ENCODE results near the gene SLC25A46.
"Not testable (repeated sequence)": the region's sequence is repeated elsewhere in the genome, so short reads cannot be mapped to it uniquely, and the experiment has no call there.

Gene SLC25A46

DNA sequence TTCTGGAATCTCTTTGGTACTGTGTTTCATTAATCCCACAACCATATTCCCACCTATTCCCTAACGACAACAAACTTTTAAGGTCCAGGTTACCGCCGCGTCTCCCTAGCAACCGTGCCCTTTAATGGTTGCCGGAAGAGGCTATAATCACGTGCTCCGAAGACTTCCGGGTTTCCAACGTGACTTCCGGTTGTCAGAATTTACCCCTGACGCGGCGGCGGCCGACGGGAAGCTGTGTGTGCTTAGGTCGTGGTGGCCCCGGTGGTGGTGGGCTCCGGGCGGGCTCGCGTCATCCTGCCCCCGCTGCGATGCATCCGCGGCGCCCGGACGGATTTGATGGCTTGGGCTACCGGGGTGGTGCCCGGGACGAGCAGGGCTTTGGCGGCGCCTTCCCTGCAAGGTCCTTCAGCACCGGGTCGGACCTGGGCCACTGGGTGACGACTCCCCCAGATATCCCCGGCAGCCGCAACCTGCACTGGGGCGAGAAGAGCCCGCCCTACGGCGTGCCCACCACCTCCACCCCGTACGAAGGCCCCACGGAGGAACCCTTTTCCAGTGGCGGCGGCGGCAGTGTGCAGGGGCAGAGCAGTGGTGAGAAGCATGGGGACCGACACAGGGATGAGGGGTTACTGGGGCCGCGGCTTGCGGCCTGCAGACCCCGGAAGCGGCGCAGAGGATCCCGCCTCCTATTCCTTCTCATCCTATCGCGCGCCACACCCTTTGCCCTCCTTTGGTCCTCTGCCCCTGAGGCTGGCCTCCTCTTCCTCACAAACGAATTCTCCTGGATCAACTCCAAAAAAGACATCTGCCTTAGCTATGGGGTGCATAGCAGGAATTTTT lies at the start of gene SLC25A46:
Gene SLC25A46 (plus strand): TSS at position 196 of the 840 bp plus-strand sequence. CDS start 113 bp downstream, at position 309.
- peak; percentile 63 for DNase-seq (ENCODE audit: low read depth)

DNA sequence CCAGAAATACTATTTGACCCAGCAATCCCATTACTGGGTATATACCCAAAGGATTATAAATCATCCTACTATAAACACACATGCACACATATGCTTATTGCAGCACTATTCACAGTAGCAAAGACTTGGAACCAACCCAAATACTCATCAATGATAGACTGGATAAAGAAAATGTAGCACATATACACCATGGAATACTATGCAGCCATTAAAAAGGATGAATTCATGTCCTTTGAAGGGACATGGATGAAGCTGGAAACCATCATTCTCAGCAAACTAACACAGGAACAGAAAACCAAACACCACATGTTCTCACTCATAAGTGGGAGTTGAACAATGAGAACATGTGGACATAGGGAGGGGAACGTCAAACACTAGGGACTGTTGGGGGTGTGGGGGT lies 48.2 kb upstream of the SLC25A46 start:
- DNase-seq (ENCODE audit: low read depth) = not testable (repeated sequence)

DNA sequence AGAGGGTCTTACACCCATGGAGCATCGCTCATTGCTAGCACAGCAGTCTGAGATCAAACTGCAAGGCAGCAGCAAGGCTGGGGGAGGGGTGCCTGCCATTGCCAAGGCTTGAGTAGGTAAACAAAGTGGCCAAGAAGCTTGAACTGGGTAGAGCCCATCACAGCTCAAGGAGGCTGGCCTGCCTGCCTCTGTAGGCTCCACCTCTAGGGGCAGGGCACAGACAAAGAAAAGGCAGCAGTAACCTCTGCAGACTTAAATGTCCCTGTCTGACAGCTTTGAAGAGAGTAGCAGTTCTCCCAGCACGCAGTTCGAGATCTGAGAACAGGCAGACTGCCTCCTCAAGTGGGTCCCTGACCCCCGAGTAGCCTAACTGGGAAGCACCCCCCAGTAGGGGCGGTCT lies 46.1 kb upstream of the SLC25A46 start:
- not testable (repeated sequence) for DNase-seq (ENCODE audit: low read depth)

DNA sequence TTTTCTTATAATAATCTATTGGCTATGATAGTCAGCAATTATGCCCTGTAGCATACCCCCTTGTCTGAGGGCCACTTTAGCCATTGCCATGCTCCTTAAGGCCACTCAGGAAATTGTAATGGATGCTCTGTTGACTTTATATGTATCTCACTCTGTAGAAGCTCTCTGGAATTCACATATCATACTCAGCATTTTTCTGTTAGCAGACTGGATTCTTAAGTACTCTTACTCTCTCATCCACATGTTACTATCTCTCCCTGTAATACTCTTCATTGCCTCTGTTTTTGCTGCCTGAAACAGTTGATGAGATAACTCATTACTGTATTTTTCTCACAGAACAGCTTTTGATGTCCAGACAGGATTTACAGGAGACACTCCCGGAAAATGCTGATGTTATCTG lies 36.5 kb upstream of the SLC25A46 start:
- DNase-seq (ENCODE audit: low read depth) = no peak

DNA sequence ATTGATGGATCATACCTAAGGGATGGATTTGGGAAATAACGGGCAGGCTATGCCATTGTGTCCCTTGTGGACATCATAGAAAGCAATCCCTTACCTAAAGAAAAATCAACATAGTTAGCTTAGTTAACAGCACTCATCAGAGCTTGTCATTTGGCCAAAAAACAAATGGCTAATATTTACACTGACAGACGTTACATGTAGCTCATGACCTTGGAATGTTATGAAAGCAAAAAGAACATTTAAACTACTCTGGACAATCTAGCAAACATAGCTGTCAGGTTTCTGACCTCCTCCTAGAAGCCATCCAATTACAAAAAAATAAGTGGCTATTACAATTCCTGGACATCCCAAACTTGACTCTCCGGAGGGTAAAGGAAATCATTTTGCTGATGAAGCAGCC lies 36.1 kb upstream of the SLC25A46 start:
- DNase-seq (ENCODE audit: low read depth) = no peak

DNA sequence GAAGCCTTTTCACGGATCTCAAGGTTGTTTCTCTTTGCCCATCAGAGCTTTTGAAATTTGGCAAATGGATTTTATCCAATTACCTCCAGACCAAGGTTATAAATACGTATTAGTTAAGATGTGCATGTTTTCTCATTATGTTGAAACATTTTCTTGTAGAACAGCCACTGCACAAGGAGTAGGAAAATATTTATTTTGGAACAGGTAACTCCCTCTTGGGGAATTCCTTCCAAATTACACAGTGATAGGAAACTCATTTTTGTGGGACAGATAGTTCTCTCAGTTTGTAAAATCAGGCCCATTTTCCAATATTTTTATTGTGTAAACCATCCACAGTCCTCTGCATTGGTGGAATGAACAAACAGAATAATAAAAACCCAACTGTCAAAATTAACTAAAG lies 35.3 kb upstream of the SLC25A46 start:
- no peak for DNase-seq (ENCODE audit: low read depth)

DNA sequence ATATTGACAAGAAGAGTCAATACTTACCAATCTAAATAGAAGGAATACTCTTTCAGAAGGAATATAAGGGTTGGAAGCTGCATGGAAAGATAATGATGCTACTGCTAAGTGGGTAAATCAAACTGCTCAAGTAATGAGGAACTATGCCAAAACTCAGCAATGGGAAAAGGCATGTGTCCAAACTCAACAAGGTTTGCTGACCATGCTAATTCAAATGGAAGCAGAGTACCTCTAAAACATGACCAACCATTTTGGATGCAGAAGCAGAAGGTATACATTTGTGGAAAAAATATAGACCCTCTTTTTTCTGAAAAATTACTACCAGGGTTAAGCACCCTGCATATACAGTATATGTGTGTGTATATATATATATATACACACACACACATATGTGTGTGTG lies 33.5 kb upstream of the SLC25A46 start:
- no peak for DNase-seq (ENCODE audit: low read depth)

DNA sequence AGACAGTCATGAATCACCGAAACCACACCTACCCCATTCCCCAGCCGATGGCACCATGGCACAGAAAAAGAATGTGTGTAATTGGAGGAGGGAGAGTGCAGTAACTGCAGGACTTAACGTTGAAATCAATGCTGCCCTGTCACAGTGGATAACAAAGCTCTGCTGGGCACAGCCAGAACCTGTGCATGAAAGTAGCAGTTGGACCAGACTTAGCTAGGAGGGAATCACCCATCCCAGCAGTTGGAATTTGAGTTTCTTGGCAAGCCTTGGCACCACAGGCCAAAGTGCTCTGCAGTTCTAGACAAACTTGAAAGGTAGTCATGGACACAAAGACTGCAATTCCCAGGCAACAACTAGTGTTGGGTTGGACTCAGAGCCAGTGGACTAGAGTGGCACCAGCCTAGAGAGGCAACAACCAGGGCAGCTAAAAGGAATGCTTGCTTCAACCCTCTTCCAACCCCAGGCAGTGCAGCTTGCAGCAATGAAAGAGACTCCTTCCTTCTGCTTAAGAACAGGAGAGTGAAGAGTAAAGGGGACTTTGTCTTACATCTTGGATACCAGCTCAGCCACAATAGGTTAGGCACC lies 31.5 kb upstream of the SLC25A46 start:
- no peak for DNase-seq (ENCODE audit: low read depth)

DNA sequence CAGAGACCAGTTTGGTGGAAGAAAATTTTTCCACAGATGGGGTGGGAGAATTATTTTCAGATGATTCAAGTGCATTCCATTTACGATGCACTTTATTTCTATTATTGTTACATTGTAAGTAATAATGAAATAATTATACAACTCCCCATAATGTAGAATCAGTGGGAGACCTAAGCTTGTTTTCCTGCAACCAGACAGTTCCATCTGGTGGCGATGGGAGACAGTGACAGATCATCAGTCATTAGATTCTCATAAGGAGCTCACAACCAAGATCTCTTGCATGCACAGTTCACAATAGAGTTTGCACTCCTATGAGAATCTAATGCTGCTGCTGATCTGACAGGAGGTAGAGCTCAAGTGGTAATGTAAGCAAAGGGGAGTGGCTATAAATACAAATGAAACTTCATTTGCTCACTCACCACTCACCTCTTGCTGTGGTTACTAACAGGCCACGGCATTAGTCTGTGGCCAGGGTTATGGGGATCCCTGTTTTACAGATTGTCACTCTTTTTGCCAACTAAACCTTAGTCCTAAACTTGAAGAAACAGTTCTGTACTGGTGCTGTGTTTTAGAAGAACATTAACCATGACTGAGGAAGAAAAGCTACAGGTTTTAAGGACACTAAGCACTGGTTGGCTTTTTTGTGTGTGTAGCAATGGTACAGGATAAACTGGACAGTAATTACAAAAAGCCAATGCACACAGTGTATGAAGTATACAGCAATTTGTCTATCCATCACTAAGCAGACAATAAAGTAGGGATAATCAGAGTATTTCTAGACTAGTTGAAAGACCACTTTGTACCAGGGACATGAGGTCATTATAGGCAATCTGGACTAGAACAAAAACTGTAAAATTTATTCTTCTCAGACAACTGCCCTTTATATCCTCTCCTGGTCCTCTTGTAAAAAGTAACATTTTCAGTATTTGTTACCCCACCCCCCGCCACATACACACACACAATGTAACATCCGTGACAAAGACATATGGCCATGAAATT lies 22.3 kb upstream of the SLC25A46 start:
- no peak for DNase-seq (ENCODE audit: low read depth)

DNA sequence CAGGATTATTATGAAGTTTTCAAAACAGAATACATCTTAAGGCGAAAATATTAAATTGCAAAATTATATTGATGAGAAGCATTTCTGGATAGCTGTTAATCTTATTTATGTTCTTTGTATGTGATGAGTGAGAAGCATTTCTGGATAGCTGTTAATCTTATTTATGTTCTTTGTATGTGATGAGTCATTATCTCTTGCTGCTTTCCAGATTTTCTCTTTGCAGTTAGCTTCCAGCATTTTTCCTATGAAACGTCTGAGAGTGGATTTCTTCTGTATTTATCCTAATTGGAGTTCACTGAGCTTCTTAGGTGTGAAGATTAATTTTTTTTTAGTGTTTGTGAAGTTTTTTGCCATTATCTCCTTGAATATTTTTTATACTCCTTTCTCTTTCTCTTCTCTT lies 20.5 kb upstream of the SLC25A46 start:
- DNase-seq (ENCODE audit: low read depth) = no peak

DNA sequence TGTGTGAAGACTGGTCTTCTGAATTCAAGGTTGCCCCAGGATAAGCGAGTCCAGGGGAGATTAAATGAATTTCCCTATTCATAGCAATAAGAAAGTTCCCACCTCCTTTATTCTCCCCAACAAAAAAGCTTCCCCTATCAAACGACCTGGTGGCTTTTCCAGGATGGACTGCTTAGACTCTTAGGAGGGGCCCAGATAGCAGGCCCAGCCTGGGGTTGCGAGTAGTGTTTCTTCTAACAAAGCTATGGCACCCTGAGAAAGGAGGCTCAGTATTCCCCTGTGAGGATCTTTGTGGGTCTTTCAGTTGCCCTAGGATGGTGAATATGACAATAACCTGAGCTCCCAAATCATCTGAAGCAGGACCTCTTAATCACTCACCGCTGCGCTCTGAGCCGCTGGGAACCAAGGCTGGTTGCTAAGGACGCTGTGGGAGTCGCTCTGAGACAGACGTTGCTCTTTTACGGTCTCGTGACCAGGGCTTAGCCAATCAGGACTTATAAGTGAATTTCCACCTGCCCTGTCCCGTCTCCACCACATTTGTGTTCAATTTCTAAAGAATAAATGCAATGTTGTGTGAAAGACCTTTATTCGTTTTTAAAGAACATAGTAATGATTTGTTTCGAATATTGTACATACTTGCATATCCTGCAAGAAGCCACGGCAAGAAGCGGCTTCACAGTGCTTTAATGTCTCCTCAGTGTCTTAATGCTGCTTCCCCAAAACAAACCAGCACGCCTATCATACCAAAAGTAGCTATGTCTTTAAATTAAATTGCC lies 12.4 kb upstream of the SLC25A46 start, which contains the start of gene TMEM232:
Gene TMEM232 (minus strand): TSS at position 423 of the 776 bp plus-strand sequence. CDS start 59,319 bp downstream, outside the sequence.
- DNase-seq (ENCODE audit: low read depth) = no peak

DNA sequence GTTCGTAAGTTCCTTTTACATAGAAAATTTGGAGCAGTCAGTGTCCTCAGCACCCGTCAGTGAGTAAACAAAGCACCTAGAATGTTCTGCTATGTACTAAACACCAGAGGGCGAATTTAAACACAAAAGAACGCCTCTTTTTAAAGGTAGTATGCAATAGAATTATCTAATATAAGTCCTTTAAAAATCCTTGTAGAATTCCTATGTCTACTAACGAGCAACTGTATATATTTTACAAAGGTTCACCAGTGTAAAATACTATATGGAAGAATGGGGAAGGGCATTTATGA lies 11.8 kb upstream of the SLC25A46 start:
- DNase-seq (ENCODE audit: low read depth) = no peak

DNA sequence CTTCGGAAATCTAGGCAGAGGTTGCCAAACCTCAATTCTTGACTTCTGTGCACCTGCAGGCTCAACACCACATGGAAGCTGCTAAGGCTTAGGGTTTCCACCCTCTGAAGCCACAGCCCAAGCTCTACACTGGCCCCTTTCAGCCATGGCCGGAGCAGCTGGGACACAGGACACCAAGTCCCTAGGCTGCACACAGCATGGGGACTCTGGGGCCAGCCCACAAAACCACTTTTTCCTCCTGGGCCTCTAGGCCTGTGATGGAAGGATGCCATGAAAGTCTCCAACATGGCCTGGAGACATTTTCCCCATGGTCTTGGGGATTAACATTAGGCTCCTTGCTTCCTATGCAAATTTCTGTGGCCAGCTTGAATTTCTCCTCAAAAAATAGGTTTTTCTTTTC lies 7.3 kb upstream of the SLC25A46 start:
- DNase-seq (ENCODE audit: low read depth) = not testable (repeated sequence)

DNA sequence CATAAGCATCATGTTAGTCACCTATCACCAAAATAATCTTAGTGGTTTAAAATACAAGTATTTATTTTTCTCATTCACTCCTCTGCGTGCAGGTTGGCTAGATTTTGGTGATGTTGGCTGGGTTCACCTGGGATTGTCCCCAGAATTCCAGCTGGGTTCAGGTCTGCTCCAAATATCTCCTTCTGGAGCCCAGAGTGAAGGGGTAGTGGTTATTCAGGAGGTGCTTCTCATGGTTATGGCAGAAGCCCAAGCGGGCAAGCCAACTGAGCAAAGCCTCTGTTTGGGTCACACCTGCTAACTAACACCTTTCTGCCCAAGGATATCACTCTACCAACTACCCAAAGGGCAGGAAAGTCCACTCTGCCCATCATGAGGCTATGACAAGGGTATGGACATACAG lies 4.7 kb upstream of the SLC25A46 start:
- no peak for DNase-seq (ENCODE audit: low read depth)

DNA sequence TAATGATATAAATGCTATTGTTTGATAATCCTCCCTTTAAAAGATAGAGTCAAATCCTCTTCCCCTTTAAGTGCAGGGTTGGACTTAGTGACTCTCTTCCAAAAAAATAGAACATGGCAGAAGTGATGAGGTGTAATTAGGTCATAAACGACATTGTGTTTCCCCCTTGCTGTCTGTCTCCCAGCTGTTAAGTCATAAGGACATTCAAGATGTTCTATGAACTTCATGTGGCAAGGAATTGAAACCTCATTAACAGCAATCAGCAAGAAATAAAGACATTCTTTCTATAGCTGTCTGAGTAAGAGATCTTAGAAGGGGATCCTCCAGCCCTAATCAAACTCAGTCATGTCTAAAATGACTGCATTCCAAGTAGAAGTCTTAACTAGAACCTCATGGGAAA lies 3.3 kb upstream of the SLC25A46 start:
- no peak for DNase-seq (ENCODE audit: low read depth)

DNA sequence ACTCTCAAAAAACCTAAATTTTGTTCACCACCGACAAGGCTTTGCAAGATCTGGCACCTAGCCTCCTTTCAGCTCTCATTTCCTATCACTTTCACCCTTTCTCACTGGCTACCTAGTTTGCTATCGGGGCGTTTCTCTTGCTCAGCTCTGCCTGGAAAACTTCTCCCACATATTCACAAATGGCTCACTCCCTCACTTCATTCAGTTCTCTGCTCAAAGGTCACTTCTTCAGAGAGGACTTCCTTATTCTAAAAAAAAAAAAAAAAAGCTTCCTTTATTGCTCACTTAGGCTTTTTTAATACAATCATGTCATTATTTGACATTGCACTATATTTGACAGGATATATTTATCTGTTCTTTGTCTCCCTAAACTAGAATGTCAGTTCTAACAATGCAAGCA lies 2.1 kb upstream of the SLC25A46 start:
- no peak for DNase-seq (ENCODE audit: low read depth)

DNA sequence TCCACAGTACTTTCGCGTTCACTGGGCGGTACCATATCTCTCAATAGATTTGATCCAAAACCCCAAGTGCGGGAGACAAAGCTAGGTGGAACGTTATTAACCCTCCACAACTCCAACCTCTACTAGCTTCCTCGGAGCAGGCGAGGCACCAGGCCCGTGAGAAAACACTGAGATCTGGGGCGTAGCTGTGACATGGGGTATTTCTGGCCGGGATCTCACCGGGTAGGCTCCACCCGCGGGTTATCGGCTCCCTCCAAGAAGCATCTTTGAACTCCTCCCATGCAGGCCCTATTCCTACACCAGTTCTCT lies 350 bp upstream of the SLC25A46 start:
- DNase-seq (ENCODE audit: low read depth) = peak; percentile 35

DNA sequence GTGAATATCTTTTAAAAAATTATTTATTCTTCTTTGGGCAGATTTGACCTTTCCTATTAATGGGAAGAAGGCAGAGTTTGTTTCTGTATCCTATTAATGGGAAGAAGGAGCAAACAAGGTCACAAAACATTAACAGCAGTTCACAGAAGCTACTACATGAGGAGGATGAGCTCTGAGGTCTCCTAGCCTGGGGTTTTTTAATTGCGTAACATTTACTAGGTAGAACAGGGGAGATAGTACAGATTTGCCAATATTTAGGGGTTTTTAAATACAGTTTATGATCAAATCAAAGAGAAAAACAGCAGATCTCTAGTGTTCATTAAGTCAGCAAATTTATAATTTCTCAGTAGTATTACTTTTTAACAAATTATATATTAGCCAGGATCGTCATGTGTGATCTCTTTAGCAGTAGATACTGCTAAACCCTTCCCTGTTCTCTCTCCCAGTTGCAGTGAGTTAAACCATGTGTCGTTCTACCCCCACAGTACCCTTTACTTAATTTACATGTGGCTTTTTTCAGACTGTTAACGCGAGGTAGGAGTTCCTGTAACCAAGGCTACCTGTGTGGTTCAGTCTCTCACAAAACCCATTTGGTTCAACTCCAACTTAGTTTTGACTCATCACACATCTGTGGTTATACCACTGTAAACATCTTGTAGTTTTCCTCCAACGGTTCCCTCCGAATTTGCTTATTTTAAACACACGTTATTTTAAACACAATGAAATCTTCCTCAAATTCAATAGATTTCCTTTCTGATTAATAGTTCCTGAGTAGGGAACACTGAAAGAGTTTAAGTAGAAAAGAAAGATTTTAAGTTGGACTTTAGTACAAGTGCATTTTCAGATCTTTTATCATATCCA lies 13.3 kb downstream of the SLC25A46 start:
- no peak for DNase-seq (ENCODE audit: low read depth)

DNA sequence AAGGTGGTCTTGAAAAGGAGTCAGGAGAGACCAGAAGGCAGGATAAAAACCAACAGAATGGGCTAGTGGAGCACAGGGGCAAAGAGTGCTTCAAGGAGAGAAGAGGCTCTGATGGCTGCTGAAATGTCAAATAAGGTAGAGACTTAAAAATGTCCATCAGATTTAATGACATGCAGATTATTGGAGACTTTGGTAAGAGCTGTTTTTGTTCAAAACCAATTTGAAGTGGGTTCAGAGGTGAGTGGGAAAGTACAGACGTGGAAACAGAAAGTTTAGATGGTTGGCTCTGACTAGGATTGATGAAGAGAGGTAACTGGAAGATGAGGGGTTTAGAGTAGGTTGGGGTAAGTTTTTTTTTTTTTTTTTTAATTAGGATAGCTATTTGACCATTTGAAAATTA lies 14.1 kb downstream of the SLC25A46 start:
- DNase-seq (ENCODE audit: low read depth) = no peak

DNA sequence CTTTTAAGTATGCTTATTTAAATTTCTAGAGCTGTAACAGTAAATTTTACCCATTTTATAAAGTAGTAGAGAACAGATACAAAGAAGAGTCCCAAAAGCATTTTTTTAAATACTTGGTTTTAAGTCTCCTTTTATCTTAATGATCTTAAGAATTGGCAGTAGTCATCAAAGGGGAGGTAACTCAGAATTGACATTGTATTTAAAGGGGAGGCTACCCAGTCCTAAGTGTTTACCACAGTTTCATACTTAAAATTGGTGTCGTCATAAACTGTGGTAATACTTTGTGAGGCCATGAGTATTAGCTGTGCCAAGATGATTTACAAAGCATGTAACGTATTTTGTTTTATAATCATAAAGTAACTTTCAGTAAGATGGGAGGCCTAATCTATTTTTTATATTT lies 14.8 kb downstream of the SLC25A46 start:
- no peak for DNase-seq (ENCODE audit: low read depth)

DNA sequence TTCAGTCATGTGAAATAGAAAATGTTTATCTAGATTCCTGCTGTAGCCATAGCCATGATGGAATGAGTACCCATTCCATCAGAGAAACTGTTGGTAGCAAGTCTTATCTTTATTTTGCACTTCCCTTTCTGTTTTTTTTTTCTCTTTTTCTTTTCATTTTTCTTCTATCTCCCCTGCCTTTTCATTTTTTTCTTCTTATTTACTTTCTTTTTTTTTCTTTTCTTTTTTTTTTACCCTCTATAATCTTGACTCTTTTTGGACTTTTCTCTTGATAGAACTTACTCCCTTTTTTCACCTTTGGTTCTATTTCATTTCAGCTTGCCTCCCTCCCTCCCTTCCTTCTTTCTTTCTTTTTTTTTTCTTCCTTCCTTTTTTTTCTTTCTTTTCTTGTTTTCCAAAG lies 15.4 kb downstream of the SLC25A46 start:
- DNase-seq (ENCODE audit: low read depth) = no peak
